ENCODE measurements around the gene ARID3B. TPM values are rescaled to one million over a fixed set of nuclear protein-coding genes. Genes with fewer than 3 reads are reported as not detected.
A peak's percentile ranks its signal among the peaks of the same experiment; 100 is the strongest.

Gene ARID3B
- total RNA-seq, 1 experiment from 2014 or later, result 101 TPM

- no peak overlapping the region for H2BK20ac ChIP-seq (ENCODE audit: low read depth, low read length, poor library complexity, severe bottlenecking)
- H2BK120ac ChIP-seq (ENCODE audit: low read depth, low read length, poor library complexity, severe bottlenecking), result no peak overlapping the region
- H3K18ac ChIP-seq (ENCODE audit: insufficient read length, low read depth, low read length), result no peak overlapping the region
- no peak overlapping the region for H3K4ac ChIP-seq (ENCODE audit: low read depth, low read length)
- no peaks in the 10 kb centered on the region for H3K4me1 Mint-ChIP-seq
- no peak overlapping the region for H4K8ac ChIP-seq (replicated peaks; ENCODE audit: insufficient read length, low read depth, low read length)
- no peaks in the 10 kb centered on the region for H3K9me3 Mint-ChIP-seq
- H3K27me3 ChIP-seq (ENCODE audit: insufficient read depth, low read length), result no peaks in the 10 kb centered on the region
- H2AFZ ChIP-seq (ENCODE audit: low read length), result no peak overlapping the region
- H4K20me1 ChIP-seq (ENCODE audit: control insufficient read depth, insufficient read depth, insufficient read length), result no peaks in the 10 kb centered on the region
- H3K23me2 ChIP-seq (ENCODE audit: insufficient read length, low read depth, low read length, poor library complexity, severe bottlenecking), result no peaks in the 10 kb centered on the region
- peaks cover 18 to 50% (median 33%) of the 10 kb centered on the region in 3 experiments; a peak in 6 of 7 replicates for H3K36me3 Mint-ChIP-seq (ENCODE audit: insufficient read depth in 1 of 3, low read depth in 3 of 3)
- H3K27me3 Mint-ChIP-seq (ENCODE audit: low read depth), result no peaks in the 10 kb centered on the region
- no peak overlapping the region for H3K27ac ChIP-seq (ENCODE audit: insufficient read length, low read depth, low read length)
- H3K56ac ChIP-seq (ENCODE audit: insufficient read length, low read depth, low read length), result no peak overlapping the region
- H3K23ac ChIP-seq (ENCODE audit: insufficient read length, low read depth, low read length), result no peak overlapping the region
- H4K5ac ChIP-seq (ENCODE audit: insufficient read length, low read depth, low read length), result no peak overlapping the region
- no peak overlapping the region for H2BK5ac ChIP-seq (ENCODE audit: insufficient read length, low read length)
- no peak overlapping the region for H2BK15ac ChIP-seq (ENCODE audit: low read depth, low read length)
- peak; percentile 21 for DNase-seq
- H3K4me2 ChIP-seq (ENCODE audit: insufficient read depth, insufficient read length, low read length), result no peak overlapping the region
- H3K14ac ChIP-seq (ENCODE audit: insufficient read depth, low read length), result no peak overlapping the region
- H3K79me2 ChIP-seq (ENCODE audit: insufficient read depth, low read length), result no peaks in the 10 kb centered on the region
- no peak overlapping the region for H2AK5ac ChIP-seq (ENCODE audit: insufficient read length, low read length)
- no peaks in the 10 kb centered on the region for H3K79me1 ChIP-seq (ENCODE audit: insufficient read depth, low read depth, low read length, poor library complexity, severe bottlenecking)
- no peak overlapping the region for H3T11ph ChIP-seq (ENCODE audit: low read length)
- TF ChIP-seq, protein P1, sequence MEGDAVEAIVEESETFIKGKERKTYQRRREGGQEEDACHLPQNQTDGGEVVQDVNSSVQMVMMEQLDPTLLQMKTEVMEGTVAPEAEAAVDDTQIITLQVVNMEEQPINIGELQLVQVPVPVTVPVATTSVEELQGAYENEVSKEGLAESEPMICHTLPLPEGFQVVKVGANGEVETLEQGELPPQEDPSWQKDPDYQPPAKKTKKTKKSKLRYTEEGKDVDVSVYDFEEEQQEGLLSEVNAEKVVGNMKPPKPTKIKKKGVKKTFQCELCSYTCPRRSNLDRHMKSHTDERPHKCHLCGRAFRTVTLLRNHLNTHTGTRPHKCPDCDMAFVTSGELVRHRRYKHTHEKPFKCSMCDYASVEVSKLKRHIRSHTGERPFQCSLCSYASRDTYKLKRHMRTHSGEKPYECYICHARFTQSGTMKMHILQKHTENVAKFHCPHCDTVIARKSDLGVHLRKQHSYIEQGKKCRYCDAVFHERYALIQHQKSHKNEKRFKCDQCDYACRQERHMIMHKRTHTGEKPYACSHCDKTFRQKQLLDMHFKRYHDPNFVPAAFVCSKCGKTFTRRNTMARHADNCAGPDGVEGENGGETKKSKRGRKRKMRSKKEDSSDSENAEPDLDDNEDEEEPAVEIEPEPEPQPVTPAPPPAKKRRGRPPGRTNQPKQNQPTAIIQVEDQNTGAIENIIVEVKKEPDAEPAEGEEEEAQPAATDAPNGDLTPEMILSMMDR (conservative IDR thresholded peaks at IDR 0.05), result peak; percentile 13; the same call in 1 of the 3 replicates
- no peak overlapping the region for H2BK12ac ChIP-seq (ENCODE audit: insufficient read length, low read depth, low read length)
- no peak overlapping the region for H3K27ac Mint-ChIP-seq
- no peaks in the 10 kb centered on the region for H3K4me1 ChIP-seq (ENCODE audit: insufficient read depth, low read length)
- no peak overlapping the region for H3K4me3 Mint-ChIP-seq
- WGBS (ENCODE audit: extremely low coverage, insufficient read length, low lambda C conversion rate), result no CpG with 5 or more reads among the region's 2 CpGs
- no peaks in the 10 kb centered on the region for H3K9me3 ChIP-seq (ENCODE audit: control insufficient read depth, low read depth, low read length)
- no peak overlapping the region for H3K9ac ChIP-seq (ENCODE audit: extremely low read depth, insufficient read length, low read length)
- no peak overlapping the region for H4K91ac ChIP-seq (ENCODE audit: insufficient read length, low read depth, low read length)
Observed at GRCh38 chr15:74633781-74634180, 92.8 kb downstream of the ARID3B start.
